ACC112 (cell line): ENCODE measurements around the gene USP32.
"Not testable (repeated sequence)": the region's sequence is repeated elsewhere in the genome, so short reads cannot be mapped to it uniquely, and the experiment has no call there.

Experiments
- H2AFZ ChIP-seq: fragments of 200-600 bp; sonication (generic); one replicate; pipeline ENCODE4 v1.6.0; 2017; ENCODE audit warnings: antibody characterized with exemption, low read length; ENCODE audit not compliant: unreplicated experiment
- H3K27ac ChIP-seq: fragments of 200-600 bp; sonication (generic); 2 replicates; pipeline ENCODE4 v1.5.1; 2014; ENCODE audit warnings: low read depth, mild to moderate bottlenecking, antibody characterized with exemption, low read length, moderate library complexity
- H3K27me3 ChIP-seq: fragments of 200-600 bp; sonication (generic); 2 replicates; pipeline ENCODE4 v1.6.1; 2014; ENCODE audit warnings: mild to moderate bottlenecking, antibody characterized with exemption, low read length, moderate library complexity, mixed read lengths; ENCODE audit not compliant: insufficient read depth
- H3K36me3 ChIP-seq: fragments of 200-600 bp; sonication (generic); 2 replicates; pipeline ENCODE4 v1.6.1; 2016; ENCODE audit warnings: mild to moderate bottlenecking, antibody characterized with exemption, low read length, moderate library complexity, mixed read lengths; ENCODE audit not compliant: insufficient read depth
- H3K4me1 ChIP-seq: fragments of 200-600 bp; sonication (generic); one replicate; pipeline ENCODE4 v1.6.1; 2016; ENCODE audit warnings: low read length, mixed read lengths; ENCODE audit not compliant: insufficient read depth, unreplicated experiment, control insufficient read depth
- H3K4me3 ChIP-seq: fragments of 200-600 bp; sonication (generic); 2 replicates; pipeline ENCODE4 v1.5.1; 2014; ENCODE audit warnings: mild to moderate bottlenecking, low read depth, low read length
- H3K79me2 ChIP-seq: fragments of 200-600 bp; sonication (generic); one replicate; pipeline ENCODE4 v1.6.0; 2016; ENCODE audit warnings: low read length; ENCODE audit not compliant: control insufficient read depth, unreplicated experiment, insufficient read depth

USP32 gene

GRCh38 chr17:60390186-60390585, 1.7 kb downstream of the USP32 start:
- H3K36me3 ChIP-seq = no peaks in the 10 kb centered on the region
- peak overlapping the region; percentile 79 for H3K4me3 ChIP-seq
- H3K27ac ChIP-seq = peak overlapping the region; percentile 85
- peak overlapping the region; percentile 18 for H2AFZ ChIP-seq
- H3K79me2 ChIP-seq = peaks cover 63% of the 10 kb centered on the region
- no peaks in the 10 kb centered on the region for H3K27me3 ChIP-seq
- H3K4me1 ChIP-seq = peaks cover 41% of the 10 kb centered on the region

- Histone ChIP-seq H3K27ac (no peak overlapping the region), H3K36me3 (no peaks in the 10 kb centered on the region), H3K79me2 (peaks cover 77% of the 10 kb centered on the region), H2AFZ (no peak overlapping the region), H3K27me3 (no peaks in the 10 kb centered on the region), H3K4me1 (peaks cover 47% of the 10 kb centered on the region), H3K4me3 (peak overlapping the region; percentile 37)
Measured at GRCh38 chr17:60388742-60389141, 3.2 kb downstream of the USP32 start.

GRCh38 chr17:60387666-60388065, 4.3 kb downstream of the USP32 start:
- peaks cover 87% of the 10 kb centered on the region for H3K79me2 ChIP-seq

GRCh38 chr17:60386147-60387058, 5.5 kb downstream of the USP32 start:
- H2AFZ ChIP-seq = no peak overlapping the region
- peaks cover 3% of the 10 kb centered on the region; the same call in 1 of the 2 replicates for H3K36me3 ChIP-seq
- H3K79me2 ChIP-seq = peaks cover 92% of the 10 kb centered on the region
- H3K27ac ChIP-seq = no peak overlapping the region
- no peak overlapping the region for H3K4me3 ChIP-seq
- peaks cover 45% of the 10 kb centered on the region for H3K4me1 ChIP-seq
- H3K27me3 ChIP-seq = no peaks in the 10 kb centered on the region

More at GRCh38 chr17:60387666-60388065, 4.3 kb downstream of the USP32 start:
- Histone ChIP-seq H3K27ac (no peak overlapping the region), H3K4me1 (peaks cover 45% of the 10 kb centered on the region), H2AFZ (no peak overlapping the region), H3K27me3 (no peaks in the 10 kb centered on the region), H3K4me3 (no peak overlapping the region), H3K36me3 (no peaks in the 10 kb centered on the region)

GRCh38 chr17:60384921-60385320, 7.0 kb downstream of the USP32 start:
- H3K4me3 ChIP-seq, H3K36me3 ChIP-seq, H2AFZ ChIP-seq, H3K27ac ChIP-seq, H3K27me3 ChIP-seq: not testable (repeated sequence)
- H3K4me1 ChIP-seq = peaks cover 43% of the 10 kb centered on the region
- H3K79me2 ChIP-seq = peaks cover 80% of the 10 kb centered on the region

GRCh38 chr17:60383379-60383778, 8.6 kb downstream of the USP32 start:
- Histone ChIP-seq H3K36me3 (peaks cover 5% of the 10 kb centered on the region; the same call in 1 of the 2 replicates), H3K27me3 (no peaks in the 10 kb centered on the region), H3K4me3 (no peak overlapping the region), H3K4me1 (peaks cover 30% of the 10 kb centered on the region), H2AFZ (no peak overlapping the region), H3K79me2 (peaks cover 66% of the 10 kb centered on the region), H3K27ac (peak overlapping the region; percentile 53)

GRCh38 chr17:60381958-60382357, 10.0 kb downstream of the USP32 start:
- Histone ChIP-seq H3K27ac (no peak overlapping the region), H3K79me2 (peaks cover 63% of the 10 kb centered on the region), H3K27me3 (no peaks in the 10 kb centered on the region), H3K4me3 (no peak overlapping the region), H3K4me1 (peaks cover 21% of the 10 kb centered on the region), H2AFZ (no peak overlapping the region), H3K36me3 (peaks cover 7% of the 10 kb centered on the region; the same call in 1 of the 2 replicates)

GRCh38 chr17:60379461-60379860, 12.5 kb downstream of the USP32 start:
- H3K79me2 ChIP-seq = peaks cover 40% of the 10 kb centered on the region
- not testable (repeated sequence) for H3K4me1 ChIP-seq, H2AFZ ChIP-seq, H3K27me3 ChIP-seq, H3K36me3 ChIP-seq, H3K27ac ChIP-seq, H3K4me3 ChIP-seq

- H2AFZ ChIP-seq, H3K4me3 ChIP-seq, H3K27me3 ChIP-seq, H3K27ac ChIP-seq, H3K4me1 ChIP-seq, H3K36me3 ChIP-seq: not testable (repeated sequence)
- H3K79me2 ChIP-seq = peaks cover 29% of the 10 kb centered on the region
Measured at GRCh38 chr17:60378187-60378586, 13.7 kb downstream of the USP32 start.

GRCh38 chr17:60372790-60373483, 19.0 kb downstream of the USP32 start:
- H3K4me3 ChIP-seq = no peak overlapping the region

More at GRCh38 chr17:60372790-60373483, 19.0 kb downstream of the USP32 start:
- no peak overlapping the region for H2AFZ ChIP-seq
- H3K27me3 ChIP-seq = no peaks in the 10 kb centered on the region
- peaks cover 8% of the 10 kb centered on the region for H3K4me1 ChIP-seq
- H3K27ac ChIP-seq = peak overlapping the region; percentile 64
- no peaks in the 10 kb centered on the region for H3K36me3 ChIP-seq
- H3K79me2 ChIP-seq = peaks cover 45% of the 10 kb centered on the region
